M059J (cell line): ENCODE measurements around the gene RCBTB1. TPM values are rescaled to one million over a fixed set of nuclear protein-coding genes. Genes with fewer than 3 reads are reported as not detected.
"Not testable (repeated sequence)": the region's sequence is repeated elsewhere in the genome, so short reads cannot be mapped to it uniquely, and the experiment has no call there.

Experiments used
- DNase-seq: peaks from one replicate; pipeline ENCODE4 v3.0.0-alpha.2; 2012; ENCODE audit warnings: low read depth
- total RNA-seq: library from RNA; depleted of rRNA; stranded (reverse); fragments of >200 nt; shearing (Covaris generic); gene quantifications from 2 replicates; pipeline ENCODE4 v1.2.3, GENCODE V29; 2014

Gene RCBTB1
- total RNA-seq, 1 experiment from 2014 or later = 12.2 TPM

GRCh38 chr13:49604570-49604969, 19.2 kb upstream of the RCBTB1 start:
- DNase-seq = no peak

- not testable (repeated sequence) for DNase-seq
Measured at GRCh38 chr13:49602615-49603014, 17.3 kb upstream of the RCBTB1 start.

- no peak for DNase-seq
Measured at GRCh38 chr13:49602005-49602404, 16.6 kb upstream of the RCBTB1 start.

GRCh38 chr13:49597043-49597641, 11.8 kb upstream of the RCBTB1 start:
- DNase-seq = no peak

GRCh38 chr13:49596221-49596620, 10.9 kb upstream of the RCBTB1 start:
- no peak for DNase-seq

- no peak for DNase-seq
Measured at GRCh38 chr13:49594576-49594975, 9.2 kb upstream of the RCBTB1 start.

GRCh38 chr13:49593876-49594275, 8.5 kb upstream of the RCBTB1 start:
- DNase-seq = not testable (repeated sequence)

- DNase-seq = not testable (repeated sequence)
Measured at GRCh38 chr13:49590714-49591113, 5.4 kb upstream of the RCBTB1 start.

GRCh38 chr13:49587311-49587847, 2.0 kb upstream of the RCBTB1 start:
- DNase-seq = peak; percentile 56

- no peak for DNase-seq
Measured at GRCh38 chr13:49586717-49587116, 1.4 kb upstream of the RCBTB1 start.

GRCh38 chr13:49584771-49585182, 581 bp downstream of the RCBTB1 start:
- DNase-seq = peak; percentile 21

- DNase-seq = no peak
Measured at GRCh38 chr13:49580980-49581680, 4.2 kb downstream of the RCBTB1 start.

GRCh38 chr13:49579501-49579900, 5.9 kb downstream of the RCBTB1 start:
- DNase-seq = no peak

GRCh38 chr13:49571299-49572240, 13.8 kb downstream of the RCBTB1 start:
- no peak for DNase-seq

GRCh38 chr13:49569993-49570689, 15.2 kb downstream of the RCBTB1 start:
- DNase-seq = peak; percentile 77

GRCh38 chr13:49567491-49567890, 17.9 kb downstream of the RCBTB1 start:
- no peak for DNase-seq

- no peak for DNase-seq
Measured at GRCh38 chr13:49566461-49566860, 18.9 kb downstream of the RCBTB1 start.

- not testable (repeated sequence) for DNase-seq
Measured at GRCh38 chr13:49565461-49565860, 19.9 kb downstream of the RCBTB1 start.

- peak; percentile 10 for DNase-seq
Measured at GRCh38 chr13:49563516-49563915, 21.8 kb downstream of the RCBTB1 start.

GRCh38 chr13:49561062-49561410, 24.3 kb downstream of the RCBTB1 start:
- no peak for DNase-seq

- no peak for DNase-seq
Measured at GRCh38 chr13:49560270-49561061, 24.9 kb downstream of the RCBTB1 start.
